HG02884 (cell line): ENCODE results near the gene DIAPH2.

Experiments used
- ATAC-seq: cut with Tn5 transposase; IDR thresholded peaks from one replicate; pipeline ENCODE4 v1.9.1; 2021; ENCODE audit warnings: mild to moderate bottlenecking, moderate library complexity; ENCODE audit not compliant: unreplicated experiment

The DIAPH2 gene

DNA sequence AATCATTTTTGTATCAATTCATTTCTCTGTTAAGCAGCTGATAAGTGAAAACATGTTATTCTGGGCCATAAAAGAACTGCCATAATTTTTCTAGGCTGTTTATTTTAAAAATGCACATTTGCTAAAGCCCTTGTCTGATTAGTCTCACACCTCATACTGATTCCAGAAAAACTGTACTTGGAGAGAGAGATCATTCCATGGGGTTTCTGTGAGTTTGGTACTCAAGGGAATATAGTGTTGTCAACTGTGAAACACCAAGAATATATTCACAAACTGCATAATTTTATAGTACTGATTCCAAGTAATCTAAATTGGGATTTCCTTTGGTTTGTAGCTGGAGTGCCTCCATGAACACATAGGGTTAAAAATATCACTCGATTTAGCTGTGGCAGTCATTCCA is 746.6 kb downstream of the DIAPH2 start:
- ATAC-seq, result no peak

- ATAC-seq, result no peak
Observed at GRCh38 chrX:97446298-97446882, 761.7 kb downstream of the DIAPH2 start.

DNA sequence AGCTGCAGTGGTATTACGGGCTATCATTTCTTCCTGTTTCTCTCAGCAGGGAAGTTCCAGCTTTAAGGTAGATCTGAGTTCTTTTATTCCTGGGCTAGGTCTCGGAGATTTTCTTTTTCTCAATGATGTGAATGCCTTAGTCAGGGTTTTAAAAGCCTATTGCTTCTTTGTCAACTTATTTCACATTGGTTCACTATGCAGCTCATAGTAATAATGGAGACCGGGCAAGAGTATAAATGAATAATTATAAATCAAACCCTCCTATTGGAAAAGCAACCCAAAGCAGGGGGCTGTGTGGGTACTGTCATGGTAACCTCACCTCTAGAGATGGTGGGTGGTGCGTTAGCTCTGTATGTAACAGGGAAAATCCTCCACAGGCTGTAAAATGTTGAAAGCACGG is 762.7 kb downstream of the DIAPH2 start:
- ATAC-seq, result no peak

GRCh38 chrX:97452283-97452682 is 767.6 kb downstream of the DIAPH2 start:
- ATAC-seq, result no peak

- no peak for ATAC-seq
Observed at GRCh38 chrX:97461763-97462162, 777.1 kb downstream of the DIAPH2 start.

- no peak for ATAC-seq
Observed at GRCh38 chrX:97471071-97471470, 786.4 kb downstream of the DIAPH2 start.

DNA sequence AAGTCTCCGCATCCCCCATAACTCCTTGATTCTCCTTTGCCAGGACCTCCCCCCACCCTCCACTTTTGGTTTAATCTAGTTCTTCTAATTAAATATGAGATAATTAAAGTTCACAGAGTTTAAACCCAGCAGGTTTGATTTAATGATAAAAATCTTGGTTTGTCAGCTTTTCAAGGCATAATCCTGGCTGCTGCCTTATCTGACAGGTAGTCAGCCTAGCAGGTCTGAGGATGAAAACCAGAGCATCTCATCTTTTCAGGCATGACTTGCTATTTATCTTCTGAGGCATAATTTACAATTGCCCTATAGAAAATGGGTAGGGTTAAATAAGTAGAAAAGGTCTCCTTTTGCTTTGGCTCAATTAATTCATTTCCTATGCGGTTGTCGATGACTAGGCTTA is 790.3 kb downstream of the DIAPH2 start:
- ATAC-seq, result no peak

DNA sequence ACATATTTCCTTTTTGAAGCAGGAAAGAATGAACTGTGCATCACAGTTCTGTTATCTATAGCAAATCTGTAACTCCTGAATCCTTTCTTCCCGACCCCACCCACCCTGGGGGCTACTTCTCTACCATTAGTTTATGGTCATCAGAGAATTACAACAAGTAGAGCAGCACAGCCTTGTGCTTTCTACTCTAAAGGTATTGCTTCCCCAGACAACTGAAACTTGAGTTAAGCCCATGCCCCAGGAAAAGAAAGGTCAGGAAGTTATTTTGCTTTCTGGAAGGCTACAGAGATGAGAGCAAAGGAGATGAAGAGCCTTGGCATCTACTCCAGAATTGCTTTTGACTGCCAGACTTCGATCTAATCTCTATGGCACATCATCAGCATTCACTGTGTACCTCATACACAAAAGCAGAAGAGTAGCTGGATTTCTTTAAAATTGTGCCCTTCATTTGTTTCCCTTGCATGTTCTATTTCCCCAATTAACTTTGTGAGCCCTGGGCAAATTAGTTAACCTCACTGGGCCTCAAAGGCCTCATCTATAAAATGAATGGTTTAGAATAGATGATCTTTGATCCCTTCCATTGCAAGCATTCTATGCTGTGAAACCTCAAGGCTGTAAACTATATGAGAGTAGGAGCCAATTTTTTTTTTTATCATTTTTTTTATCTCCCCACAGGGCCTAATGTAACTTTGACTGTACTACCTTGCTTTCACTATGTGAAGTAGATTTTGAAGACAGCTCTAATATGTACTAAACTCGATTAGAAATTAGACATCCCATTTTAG is 794.7 kb downstream of the DIAPH2 start:
- ATAC-seq, result no peak

- ATAC-seq, result no peak
Observed at GRCh38 chrX:97481228-97481627, 796.6 kb downstream of the DIAPH2 start.

DNA sequence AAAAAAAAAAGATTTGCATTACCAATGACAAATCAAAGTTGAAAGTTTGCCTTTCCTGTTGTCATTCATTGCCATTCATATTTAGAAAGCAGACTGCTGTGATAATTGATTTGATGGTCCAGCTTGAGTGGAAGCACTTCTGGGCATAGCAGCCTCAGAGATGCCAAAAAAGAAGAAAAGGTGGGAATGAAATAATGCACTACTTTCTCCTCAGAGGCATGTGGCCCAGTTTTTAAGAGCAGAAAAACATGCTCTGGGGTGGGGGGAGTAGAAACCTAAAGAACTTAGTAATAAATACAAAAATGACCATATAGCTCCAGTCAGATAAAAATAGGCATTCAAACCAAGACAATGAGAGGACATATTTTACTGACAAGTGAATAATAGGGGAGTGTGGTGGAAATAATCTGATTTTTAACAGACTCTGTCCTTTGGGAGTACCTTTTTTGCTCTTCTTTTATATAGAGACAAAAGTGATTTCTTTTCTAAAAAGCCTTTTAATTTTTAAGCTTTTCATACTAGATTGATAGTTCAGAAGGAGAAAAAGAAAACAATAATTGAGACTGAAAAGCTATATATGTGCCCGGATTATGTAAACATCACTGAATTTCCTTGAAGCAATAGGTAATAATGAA is 798.1 kb downstream of the DIAPH2 start:
- ATAC-seq, result no peak

- no peak for ATAC-seq
Observed at GRCh38 chrX:97490656-97491055, 806.0 kb downstream of the DIAPH2 start.

DNA sequence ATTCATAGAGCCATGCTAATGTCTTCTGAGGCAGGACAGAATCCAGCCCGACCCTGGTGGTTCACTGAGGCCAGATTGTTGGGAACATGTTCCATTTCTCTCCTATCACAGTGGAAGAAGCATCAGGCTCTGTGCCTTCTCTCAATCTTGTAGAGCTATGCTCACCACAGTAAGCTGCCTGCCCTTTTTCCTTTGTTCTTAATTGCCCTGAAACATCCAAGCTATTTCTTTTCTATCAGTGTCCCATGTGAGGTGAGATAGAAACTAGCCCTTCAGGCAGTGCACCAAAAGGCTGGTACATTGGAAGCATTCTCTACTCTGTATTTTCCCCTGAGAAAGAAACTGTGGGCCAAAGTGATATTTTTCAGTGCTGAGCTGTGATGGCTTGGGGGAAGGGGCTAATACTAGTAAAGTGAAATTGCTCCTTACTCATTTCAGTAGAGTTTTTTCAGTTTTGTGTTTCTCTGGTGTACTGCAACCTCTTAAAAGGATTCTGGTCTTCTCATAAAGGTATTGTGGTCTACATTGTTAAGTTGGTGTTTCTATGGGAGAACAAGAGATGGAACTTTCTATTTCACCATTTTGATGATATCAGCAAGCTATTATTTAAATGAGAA is 810.2 kb downstream of the DIAPH2 start:
- peak; percentile 96 for ATAC-seq

GRCh38 chrX:97498093-97498492 is 813.5 kb downstream of the DIAPH2 start:
- ATAC-seq, result no peak

DNA sequence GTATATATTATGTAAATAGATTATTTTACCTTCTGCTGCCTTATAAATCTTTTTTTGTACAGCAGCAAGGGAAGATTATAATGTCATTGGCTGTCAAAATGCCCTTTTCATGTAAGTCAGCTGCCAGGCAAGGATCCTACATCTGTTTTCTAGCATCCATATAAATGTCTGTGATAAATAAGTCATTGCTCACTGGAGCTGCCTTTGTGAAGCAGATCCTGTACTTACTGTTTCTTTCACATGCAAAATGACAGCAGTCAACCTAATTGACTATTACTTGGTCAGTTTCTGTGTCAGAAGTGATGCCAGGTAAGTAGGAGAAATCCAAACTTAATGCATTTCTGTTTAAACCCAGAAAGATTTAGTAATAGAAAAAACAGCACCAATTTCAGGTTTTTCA is 819.8 kb downstream of the DIAPH2 start:
- no peak for ATAC-seq

GRCh38 chrX:97517763-97518162 is 833.1 kb downstream of the DIAPH2 start:
- ATAC-seq, result no peak

DNA sequence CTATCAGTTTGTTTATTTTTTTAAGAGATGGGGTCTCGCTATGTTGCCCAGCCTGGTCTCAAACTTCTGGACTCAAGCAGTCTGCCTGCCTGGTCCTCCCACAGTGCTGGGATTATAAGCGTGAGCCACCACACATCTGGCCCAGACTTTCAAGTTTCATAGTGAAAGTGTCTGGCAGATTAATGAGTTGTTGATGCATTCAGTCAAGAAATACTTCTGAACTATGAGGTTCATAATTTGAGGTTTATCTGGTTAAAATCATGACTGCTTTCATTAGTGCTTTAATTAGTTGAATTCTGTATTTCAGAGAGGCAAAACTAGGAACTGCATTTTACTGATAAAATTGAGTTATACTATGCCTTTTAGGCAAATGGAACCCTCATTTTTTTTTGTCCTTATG is 837.7 kb downstream of the DIAPH2 start:
- ATAC-seq, result peak; percentile 48

DNA sequence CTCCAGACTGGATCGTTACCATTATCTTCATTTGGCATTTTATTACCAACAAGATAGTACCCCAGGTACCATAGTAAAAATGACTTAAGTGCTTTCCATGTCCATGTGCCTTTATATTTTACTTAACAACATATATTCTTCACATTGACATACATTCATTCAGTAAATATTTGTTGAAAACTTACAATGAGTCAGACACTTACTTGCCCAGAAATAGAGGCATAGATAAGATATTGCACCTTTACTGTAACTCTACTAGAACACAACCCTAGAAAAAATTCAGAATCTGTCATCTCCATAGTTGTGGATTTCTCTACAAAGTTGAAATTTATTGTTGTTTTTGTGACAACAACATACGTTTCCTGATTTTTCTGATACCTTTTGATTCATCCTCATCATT is 839.7 kb downstream of the DIAPH2 start:
- no peak for ATAC-seq

- ATAC-seq, result no peak
Observed at GRCh38 chrX:97524997-97525396, 840.4 kb downstream of the DIAPH2 start.

DNA sequence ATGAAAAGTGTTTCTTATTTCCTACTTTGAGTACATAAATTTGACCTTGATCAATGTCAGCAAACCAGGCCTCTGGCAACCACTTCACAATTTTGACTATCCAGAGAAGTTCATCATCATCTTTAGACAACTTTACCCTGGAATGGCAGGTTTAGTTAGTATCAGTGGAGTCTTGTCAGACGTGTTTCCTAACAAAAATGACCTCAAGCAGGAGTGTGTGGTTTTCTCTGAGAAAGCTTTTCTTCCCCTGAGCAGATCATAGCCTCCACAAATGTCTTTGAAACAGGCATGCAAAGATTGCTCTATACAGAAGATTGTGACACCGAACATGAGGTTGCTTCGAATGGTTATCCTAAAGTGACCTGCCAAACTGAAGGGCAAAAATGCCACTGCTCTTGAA is 841.3 kb downstream of the DIAPH2 start:
- no peak for ATAC-seq

DNA sequence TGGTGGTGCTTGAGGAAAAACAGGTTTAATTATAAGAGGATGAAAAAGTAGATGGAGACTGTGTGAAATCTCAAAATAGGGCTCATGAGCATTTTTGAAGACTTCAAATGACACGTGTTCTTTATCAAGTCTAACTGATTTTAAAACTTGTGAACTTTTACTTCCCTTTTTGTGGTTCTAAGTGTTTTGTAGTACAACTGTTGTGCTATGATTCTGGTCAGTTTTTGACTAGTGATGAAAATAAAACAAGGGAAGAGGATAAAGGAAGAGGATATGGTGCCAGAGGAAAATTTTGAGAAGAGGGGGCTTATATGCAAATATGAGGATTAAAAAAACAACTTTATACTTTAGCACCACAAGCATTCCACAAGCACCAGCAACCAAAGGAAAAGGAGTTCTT is 843.1 kb downstream of the DIAPH2 start:
- ATAC-seq, result no peak

GRCh38 chrX:97529536-97530200 is 845.0 kb downstream of the DIAPH2 start:
- no peak for ATAC-seq
